ENCODE results near the gene ADK.

- TF ChIP-seq, protein P1, sequence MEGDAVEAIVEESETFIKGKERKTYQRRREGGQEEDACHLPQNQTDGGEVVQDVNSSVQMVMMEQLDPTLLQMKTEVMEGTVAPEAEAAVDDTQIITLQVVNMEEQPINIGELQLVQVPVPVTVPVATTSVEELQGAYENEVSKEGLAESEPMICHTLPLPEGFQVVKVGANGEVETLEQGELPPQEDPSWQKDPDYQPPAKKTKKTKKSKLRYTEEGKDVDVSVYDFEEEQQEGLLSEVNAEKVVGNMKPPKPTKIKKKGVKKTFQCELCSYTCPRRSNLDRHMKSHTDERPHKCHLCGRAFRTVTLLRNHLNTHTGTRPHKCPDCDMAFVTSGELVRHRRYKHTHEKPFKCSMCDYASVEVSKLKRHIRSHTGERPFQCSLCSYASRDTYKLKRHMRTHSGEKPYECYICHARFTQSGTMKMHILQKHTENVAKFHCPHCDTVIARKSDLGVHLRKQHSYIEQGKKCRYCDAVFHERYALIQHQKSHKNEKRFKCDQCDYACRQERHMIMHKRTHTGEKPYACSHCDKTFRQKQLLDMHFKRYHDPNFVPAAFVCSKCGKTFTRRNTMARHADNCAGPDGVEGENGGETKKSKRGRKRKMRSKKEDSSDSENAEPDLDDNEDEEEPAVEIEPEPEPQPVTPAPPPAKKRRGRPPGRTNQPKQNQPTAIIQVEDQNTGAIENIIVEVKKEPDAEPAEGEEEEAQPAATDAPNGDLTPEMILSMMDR (IDR thresholded peaks at IDR 0.05), result no peak
- TF ChIP-seq POLR2A (IDR thresholded peaks at IDR 0.05), result no peak
These were observed 492.0 kb downstream of the ADK start for GRCh38 chr10:74642901-74643595.

Data from thyroid gland (tissue), 4 donors.